PC-3 (cell line): ENCODE measurements around the gene DNAJC22.

ENCODE experiments used
- EZH2 ChIP-seq: fragments of 300-600 bp; sonication (generic); IDR thresholded peaks from one replicate; pipeline ENCODE4 v1.6.1; 2017; ENCODE audit warnings: antibody characterized with exemption, mild to moderate bottlenecking, low read length; ENCODE audit not compliant: unreplicated experiment
- EZH2phosphoT487 ChIP-seq: fragments of 300-600 bp; sonication (generic); IDR thresholded peaks from 2 replicates; pipeline ENCODE4 v1.6.1; 2018; ENCODE audit warnings: mild to moderate bottlenecking, antibody characterized with exemption, low read length, borderline replicate concordance
- TF ChIP-seq, protein P1 (sequence below): fragments of 300-600 bp; sonication (generic); conservative IDR thresholded peaks from 2 replicates; pipeline ENCODE4 v1.5.1; 2017; ENCODE audit warnings: antibody characterized with exemption, low read depth, mild to moderate bottlenecking, low read length

GRCh38 chr12:49305762-49306510, 40.8 kb upstream of the DNAJC22 start:
- TF ChIP-seq, protein P1, sequence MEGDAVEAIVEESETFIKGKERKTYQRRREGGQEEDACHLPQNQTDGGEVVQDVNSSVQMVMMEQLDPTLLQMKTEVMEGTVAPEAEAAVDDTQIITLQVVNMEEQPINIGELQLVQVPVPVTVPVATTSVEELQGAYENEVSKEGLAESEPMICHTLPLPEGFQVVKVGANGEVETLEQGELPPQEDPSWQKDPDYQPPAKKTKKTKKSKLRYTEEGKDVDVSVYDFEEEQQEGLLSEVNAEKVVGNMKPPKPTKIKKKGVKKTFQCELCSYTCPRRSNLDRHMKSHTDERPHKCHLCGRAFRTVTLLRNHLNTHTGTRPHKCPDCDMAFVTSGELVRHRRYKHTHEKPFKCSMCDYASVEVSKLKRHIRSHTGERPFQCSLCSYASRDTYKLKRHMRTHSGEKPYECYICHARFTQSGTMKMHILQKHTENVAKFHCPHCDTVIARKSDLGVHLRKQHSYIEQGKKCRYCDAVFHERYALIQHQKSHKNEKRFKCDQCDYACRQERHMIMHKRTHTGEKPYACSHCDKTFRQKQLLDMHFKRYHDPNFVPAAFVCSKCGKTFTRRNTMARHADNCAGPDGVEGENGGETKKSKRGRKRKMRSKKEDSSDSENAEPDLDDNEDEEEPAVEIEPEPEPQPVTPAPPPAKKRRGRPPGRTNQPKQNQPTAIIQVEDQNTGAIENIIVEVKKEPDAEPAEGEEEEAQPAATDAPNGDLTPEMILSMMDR = no peak
- TF ChIP-seq EZH2 (no peak), EZH2phosphoT487 (no peak)
